GM10266 (cell line): ENCODE measurements around the gene PPDPF.
A peak's percentile ranks its signal among the peaks of the same experiment; 100 is the strongest.

Experiments
- DNase-seq: peaks from one replicate; pipeline ENCODE4 v3.0.0; 2012; ENCODE audit errors: extremely low spot score
- CTCF ChIP-seq: IDR thresholded peaks from 2 replicates; pipeline ENCODE4 v1.5.1; 2012; ENCODE audit warnings: mild to moderate bottlenecking, low read depth; ENCODE audit not compliant: control insufficient read depth, insufficient read depth; ENCODE audit errors: missing control alignments

Gene PPDPF

GRCh38 chr20:63518946-63519667, 1.5 kb upstream of the PPDPF start:
- DNase-seq = no peak
- TF ChIP-seq CTCF = no peak

DNA sequence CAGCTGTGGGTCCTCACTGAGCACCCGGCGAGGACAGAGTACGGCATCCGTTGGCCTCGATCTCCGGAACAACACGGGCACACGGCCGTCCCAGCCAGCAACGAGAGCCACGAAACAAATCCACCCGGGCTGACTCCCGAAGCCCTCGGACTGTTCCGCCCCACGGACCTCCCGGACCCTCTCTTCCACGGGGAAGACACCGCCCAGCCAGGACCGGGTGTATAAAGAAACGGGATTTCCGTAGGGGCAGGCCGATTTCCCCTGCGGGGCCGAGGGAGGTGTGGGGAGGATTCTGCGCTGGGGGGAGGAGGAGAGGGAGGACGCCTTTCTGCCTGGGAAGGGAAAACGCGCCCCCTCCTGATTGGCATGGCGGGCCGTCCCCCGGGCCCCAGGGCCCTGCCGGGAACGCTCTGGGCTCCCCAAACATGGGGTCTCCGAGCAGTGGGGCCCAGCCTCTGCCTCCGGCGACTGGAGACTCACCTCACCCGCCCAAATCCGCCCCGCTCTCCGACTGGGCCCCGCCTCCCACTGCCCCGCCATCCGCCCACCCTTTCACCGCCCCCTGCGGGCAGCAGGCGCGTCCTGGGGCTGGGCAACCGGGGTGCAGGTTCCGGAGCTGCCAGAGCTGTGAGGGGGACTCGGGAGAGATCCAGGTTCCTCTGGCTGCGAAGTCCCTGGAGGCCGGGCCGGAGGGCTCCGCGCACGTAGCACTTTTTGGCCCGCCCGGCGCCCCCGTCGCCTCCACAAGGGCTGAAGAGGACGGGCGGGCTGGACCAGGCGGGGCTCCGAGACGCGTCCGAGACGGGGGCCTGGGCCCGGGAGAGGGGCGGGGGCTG, 679 bp upstream of the PPDPF start:
- DNase-seq = peak; percentile 86
- TF ChIP-seq CTCF = peak; percentile 14

DNA sequence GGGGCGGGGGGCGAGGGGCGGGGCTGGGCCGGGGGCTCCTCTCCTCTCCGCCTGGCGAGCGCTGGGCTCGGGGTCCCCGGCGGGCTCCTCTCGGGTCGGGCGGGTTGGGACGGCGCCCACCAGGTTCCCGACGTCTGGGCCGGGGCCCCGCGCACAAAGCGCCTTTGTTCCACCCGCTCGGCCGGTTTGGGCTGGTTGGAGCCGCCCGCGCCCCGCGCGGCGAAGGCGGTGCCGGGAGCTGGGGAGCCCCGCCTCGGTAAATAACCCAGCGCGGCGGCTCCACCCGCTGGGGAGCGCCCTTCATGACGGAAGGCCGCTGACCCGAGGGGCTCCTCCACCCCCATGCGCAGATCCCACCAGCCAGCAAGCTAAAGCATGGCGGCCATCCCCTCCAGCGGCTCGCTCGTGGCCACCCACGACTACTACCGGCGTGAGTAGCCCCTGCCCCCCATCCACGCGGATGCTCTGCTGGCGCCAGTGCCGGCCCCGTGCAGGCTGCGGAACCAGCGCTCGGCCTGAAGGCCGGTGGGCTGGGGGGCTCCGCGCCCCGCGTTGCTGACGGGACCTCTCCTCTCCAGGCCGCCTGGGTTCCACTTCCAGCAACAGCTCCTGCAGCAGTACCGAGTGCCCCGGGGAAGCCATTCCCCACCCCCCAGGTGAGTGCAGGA, 503 bp downstream of the PPDPF start:
- peak; percentile 92 for DNase-seq
- peak; percentile 42 for TF ChIP-seq CTCF

DNA sequence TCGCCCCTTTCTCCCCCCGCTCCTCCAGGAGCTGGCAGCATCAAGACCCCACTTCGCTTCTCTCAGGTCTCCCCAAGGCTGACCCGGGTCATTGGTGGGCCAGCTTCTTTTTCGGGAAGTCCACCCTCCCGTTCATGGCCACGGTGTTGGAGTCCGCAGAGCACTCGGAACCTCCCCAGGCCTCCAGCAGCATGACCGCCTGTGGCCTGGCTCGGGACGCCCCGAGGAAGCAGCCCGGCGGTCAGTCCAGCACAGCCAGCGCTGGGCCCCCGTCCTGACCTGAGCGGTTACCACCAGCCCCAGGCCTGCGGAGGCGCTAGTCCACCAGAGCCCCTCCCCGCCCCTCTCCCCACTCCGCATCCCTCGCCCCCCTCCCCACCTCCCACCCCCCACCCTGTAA, 1.0 kb downstream of the PPDPF start:
- no peak for TF ChIP-seq CTCF
- no peak for DNase-seq

DNA sequence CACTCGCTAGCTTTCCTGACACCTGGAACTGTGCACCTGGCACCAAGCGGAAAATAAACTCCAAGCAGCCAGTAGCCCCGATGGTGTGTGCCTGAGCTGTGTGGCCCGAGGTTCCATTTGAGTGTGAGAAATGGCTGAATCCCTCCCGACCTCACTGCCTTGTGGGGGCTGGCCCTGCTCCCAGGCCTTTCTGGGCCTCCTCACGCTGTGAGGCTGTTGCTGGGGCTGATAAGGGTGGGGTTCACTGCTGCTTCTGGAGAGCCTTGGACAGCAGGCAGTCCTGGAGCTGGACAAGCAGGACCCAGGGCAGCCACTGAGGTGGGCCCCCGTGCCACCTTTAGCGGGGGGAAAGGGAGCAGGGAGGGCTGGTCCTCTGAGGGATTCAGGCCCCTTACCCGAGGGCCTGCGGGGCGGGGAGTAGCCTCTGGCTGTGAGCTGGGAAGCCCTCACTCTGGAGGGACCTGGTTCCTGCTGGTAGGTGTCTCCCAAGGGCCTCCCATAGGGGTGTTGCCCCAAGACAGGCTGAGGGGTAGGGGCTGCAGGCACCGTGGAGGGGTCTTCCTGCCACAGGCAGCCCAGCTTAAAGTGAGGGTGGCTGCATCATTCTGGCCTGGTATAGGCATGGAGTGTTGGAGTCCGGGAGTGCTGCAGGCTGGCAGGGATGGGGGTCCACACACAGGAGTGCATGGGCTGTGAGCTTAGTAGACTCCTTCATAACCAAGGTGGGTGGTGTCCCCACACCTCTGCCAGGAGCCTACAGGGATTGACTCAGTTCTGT, 1.7 kb downstream of the PPDPF start:
- DNase-seq = no peak
- TF ChIP-seq CTCF = no peak

DNA sequence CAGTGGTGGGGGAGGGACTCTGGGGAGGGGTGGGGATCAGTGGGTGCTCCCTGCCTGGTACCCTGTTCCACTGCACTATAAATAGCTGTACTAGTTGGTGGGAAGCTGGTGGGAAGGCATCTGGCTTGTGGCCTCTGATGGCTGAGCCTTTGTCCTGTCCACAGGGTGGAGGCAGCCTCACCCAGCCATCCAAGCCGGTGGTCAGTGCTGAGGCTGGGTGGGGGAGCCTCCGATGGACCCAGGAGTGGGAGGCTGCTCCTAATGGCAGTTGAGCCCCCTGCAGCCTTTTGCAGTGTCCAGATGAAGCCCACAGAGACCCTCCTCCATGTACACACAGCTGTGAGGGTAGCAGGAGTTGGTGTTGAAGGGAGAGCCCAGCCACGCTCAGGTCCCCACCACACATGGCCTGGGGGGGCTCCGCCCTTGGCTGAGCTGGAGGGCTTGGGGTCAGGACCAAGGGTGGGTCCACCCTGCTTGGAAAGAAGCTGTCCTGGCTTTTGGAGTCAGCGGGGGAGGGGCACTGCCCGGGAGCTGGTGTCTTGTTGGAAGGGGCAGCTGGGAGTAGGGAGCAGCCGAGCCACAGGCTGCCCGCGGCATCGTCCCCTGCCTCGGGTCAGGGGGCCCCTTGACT, 2.5 kb downstream of the PPDPF start:
- no peak for TF ChIP-seq CTCF
- no peak for DNase-seq
